Aorta (tissue), 5 donors: ENCODE measurements around the gene PARL. TPM values are rescaled to one million over a fixed set of nuclear protein-coding genes. Genes with fewer than 3 reads are reported as not detected.
A peak's percentile ranks its signal among the peaks of the same experiment; 100 is the strongest.

Source experiments
- ATAC-seq: fragments of 200-7000 bp; cut with Tn5 transposase; one replicate; pipeline ENCODE4 v1.9.1; 2022; ENCODE audit warnings: moderate library complexity; ENCODE audit not compliant: low FRiP score
- DNase-seq, 2 donors: peaks; one replicate each; pipeline ENCODE4 v3.0.0-alpha.2; 2020
- H3K27ac ChIP-seq, 2 donors: one replicate each; pipeline ENCODE4 v1.5.1; 2013; ENCODE audit warnings: low read length in 2 of 2, mild to moderate bottlenecking in 2 of 2, moderate library complexity in 2 of 2, control low read depth in 1 of 2, inconsistent platforms in 1 of 2, low read depth in 1 of 2
- H3K27me3 ChIP-seq, 2 donors: one replicate each; pipeline ENCODE4 v1.6.1; 2013; ENCODE audit warnings: control low read depth in 1 of 2, low read length in 1 of 2, mild to moderate bottlenecking in 1 of 2, moderate library complexity in 1 of 2; ENCODE audit not compliant: insufficient read depth in 2 of 2, control insufficient read depth in 1 of 2
- H3K36me3 ChIP-seq, 2 donors: one replicate each; pipeline ENCODE4 v1.6.1; 2013; ENCODE audit warnings: control low read depth in 1 of 2, low read length in 1 of 2, mild to moderate bottlenecking in 1 of 2; ENCODE audit not compliant: insufficient read depth in 2 of 2, control insufficient read depth in 1 of 2
- H3K4me1 ChIP-seq, 2 donors: one replicate each; pipeline ENCODE4 v1.6.1; 2013; ENCODE audit warnings: low read length in 2 of 2, control low read depth in 1 of 2, mild to moderate bottlenecking in 1 of 2, moderate library complexity in 1 of 2; ENCODE audit not compliant: insufficient read depth in 2 of 2, control insufficient read depth in 1 of 2
- H3K4me3 ChIP-seq, 2 donors: one replicate each; pipeline ENCODE4 v1.5.1; 2013; ENCODE audit warnings: low read length in 2 of 2, control low read depth in 1 of 2, mild to moderate bottlenecking in 1 of 2
- H3K9me3 ChIP-seq: one replicate; pipeline ENCODE4 v1.6.1; 2013; ENCODE audit warnings: mild to moderate bottlenecking, low read length; ENCODE audit not compliant: control insufficient read depth
- WGBS, 2 donors: extraction: QIAGEN DNeasy Blood & Tissue Kit; methylation state at CpG; one replicate each; pipeline ENCODE4 v1.1.7; 2013; 5-methylcytosine and 5-hydroxymethylcytosine counted together
- intact Hi-C, 2 donors: fragments of 100-400 bp; cut with DNase I; formaldehyde crosslinking; loops; one replicate each; pipeline versions ENCODE4 v1.14.2 to v1.15.0; 2022
- long read RNA-seq, 2 donors: library from polyadenylated mRNA; unstranded; transcript quantifications; one replicate each; pipeline ENCODE4 v2.0.0, GENCODE V29; 2020 to 2021
- polyA plus RNA-seq, 2 donors: library from polyadenylated mRNA; stranded (reverse); fragments of 200-250 nt; gene quantifications; one replicate each; pipeline ENCODE4 v1.2.3, GENCODE V29; 2013
- total RNA-seq, 2 donors: library from RNA; stranded (reverse); fragmentation: NEBNext Ultra II Directional; extraction: Animal tissue kit (Norgen Biotek cat#: 25700); gene quantifications; one replicate each; pipeline ENCODE4 v1.2.1, GENCODE V29; 2021
- donor health status: healthy with polysubstance abuse.
- donor health status: Bipolar disorder and iron deficiency.
- donor health status: DM: no; HTN: no; CAD: no.
- donor health status: DM: no; HTN: no; CAD: no.
- donor health status: DM: yes; HTN: yes; CAD: no.

The PARL gene
- total RNA-seq (10 to 100 TPM; 49.5 to 56.5 TPM), polyA plus RNA-seq (10 to 100 TPM; 64.2 to 76.4 TPM)
- long read RNA-seq, donor 1, transcript PARL-202 (10 exons, 1,414 nt): major isoform, 56 of 74 reads
- long read RNA-seq, donor 1, partial matches to known transcripts: 1 of 74 reads
- long read RNA-seq, donor 1, other reads (novel, unspliced or antisense): 9 of 74 reads
- long read RNA-seq, donor 2, transcript PARL-202 (10 exons, 1,414 nt): major isoform, 14 of 20 reads
- long read RNA-seq, donor 2, partial matches to known transcripts: 0 of 20 reads
- long read RNA-seq, donor 2, other reads (novel, unspliced or antisense): 4 of 20 reads

DNA sequence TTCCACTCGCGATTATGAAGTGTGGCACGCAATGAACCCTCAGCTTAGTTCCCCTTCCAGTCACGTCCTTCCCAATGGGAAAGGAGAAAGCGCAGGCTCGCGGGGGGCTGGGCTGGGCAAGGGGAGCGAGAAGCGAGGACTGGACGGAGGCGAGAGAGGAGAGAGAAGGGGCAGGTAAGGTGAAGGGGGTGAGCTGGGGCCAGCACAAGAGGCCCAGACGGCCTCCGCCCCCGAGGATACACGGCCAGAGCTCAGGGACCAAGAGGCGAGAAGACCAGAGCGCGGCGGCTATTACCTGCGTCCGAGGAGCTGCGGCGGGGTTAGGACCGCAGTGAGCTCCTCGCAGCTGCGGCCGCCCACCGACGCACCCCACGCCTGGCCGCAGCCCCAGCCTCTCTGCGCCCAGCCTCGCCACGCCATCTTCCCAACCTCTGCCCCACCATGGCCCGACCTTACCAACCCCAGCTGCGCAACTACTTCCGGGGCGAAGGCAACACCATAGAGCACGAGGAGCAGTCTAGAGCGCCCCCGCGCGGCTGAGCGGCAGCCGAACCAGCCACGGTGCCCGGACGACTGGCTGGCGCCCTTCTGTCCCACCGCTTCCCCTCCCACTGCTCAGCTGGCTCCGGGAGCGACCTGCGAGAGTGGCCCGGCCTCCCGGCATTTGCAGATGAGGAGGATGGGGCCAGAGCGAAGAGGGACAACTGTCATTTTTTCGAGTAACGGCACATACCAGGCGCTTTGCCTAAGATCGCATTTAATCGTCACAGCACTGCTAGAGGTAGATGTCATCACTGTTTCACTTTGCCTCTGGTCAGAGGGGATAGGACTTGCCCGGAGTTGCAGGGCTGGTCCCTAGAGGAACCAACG, at the start of gene PARL:
Gene PARL (minus strand): TSS at position 454 of the 870 bp plus-strand sequence. CDS start 34 bp downstream, at position 420.
- peak within 1 kb of the TSS; percentile 79 to 81 for H3K4me3 ChIP-seq
- H3K4me1 ChIP-seq: peaks cover 0 to 6% of the 10 kb centered on the region in 2 donors
- no peaks in the 10 kb centered on the region for H3K9me3 ChIP-seq
- H3K27ac ChIP-seq: peak within 1 kb of the TSS in 1 of 2 donors; percentile 43
- DNase-seq: peak; percentile 98 to 100
- intact Hi-C loops: loop anchor here in 1 of 2 donors (10.0 kb wide), 1 partner anchor 130 kb away; the partner anchor contains the start of gene ABCC5
- WGBS, 2 donors: 0 to 1% methylated on average over 53 to 63 of the region's 63 CpGs
- H3K27me3 ChIP-seq: no peaks in the 10 kb centered on the region
- no peaks in the 10 kb centered on the region for H3K36me3 ChIP-seq
- peak; percentile 100 for ATAC-seq

- H3K4me1 ChIP-seq: no peaks in the 10 kb centered on the region
- peaks cover 0 to 4% of the 10 kb centered on the region in 2 donors for H3K36me3 ChIP-seq
- no peak for DNase-seq
- H3K27me3 ChIP-seq: no peaks in the 10 kb centered on the region
- no peaks in the 10 kb centered on the region for H3K9me3 ChIP-seq
- H3K4me3 ChIP-seq: no peak overlapping the region
- 90% methylated on average over 3 of the region's 3 CpGs for WGBS, 2 donors
- no peak overlapping the region for H3K27ac ChIP-seq
- intact Hi-C loops: no loop called here
- no peak for ATAC-seq
These were observed 48.5 kb upstream of the PARL start for GRCh38 chr3:183933160-183933559.

DNA sequence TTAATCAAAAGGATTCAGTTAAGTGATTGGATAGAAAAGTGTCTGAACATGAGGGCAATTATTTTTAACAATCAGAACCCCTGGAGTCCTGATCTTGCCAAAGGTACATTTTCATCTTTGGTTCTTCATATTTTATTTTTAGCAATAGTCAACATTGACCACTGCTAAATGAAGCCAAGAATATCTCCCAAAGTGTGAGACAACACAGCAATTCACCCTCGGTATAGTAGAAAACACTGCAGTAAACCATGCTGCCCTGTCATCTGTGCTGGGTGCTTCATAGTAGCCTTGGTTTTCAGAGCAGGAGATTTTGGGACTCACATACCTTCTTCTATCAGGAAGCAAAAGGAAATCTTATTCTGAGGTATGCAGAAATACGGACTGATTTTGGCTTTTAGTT, 47.2 kb upstream of the PARL start:
- intact Hi-C loops: no loop called here
- Histone ChIP-seq H3K36me3 (peaks cover 3 to 4% of the 10 kb centered on the region in 2 donors), H3K4me1 (no peaks in the 10 kb centered on the region), H3K4me3 (no peak overlapping the region), H3K9me3 (no peaks in the 10 kb centered on the region), H3K27ac (no peak overlapping the region), H3K27me3 (no peaks in the 10 kb centered on the region)
- WGBS, 2 donors: 32 to 62% methylated on average over 2 of the region's 2 CpGs
- no peak for DNase-seq
- no peak for ATAC-seq

DNA sequence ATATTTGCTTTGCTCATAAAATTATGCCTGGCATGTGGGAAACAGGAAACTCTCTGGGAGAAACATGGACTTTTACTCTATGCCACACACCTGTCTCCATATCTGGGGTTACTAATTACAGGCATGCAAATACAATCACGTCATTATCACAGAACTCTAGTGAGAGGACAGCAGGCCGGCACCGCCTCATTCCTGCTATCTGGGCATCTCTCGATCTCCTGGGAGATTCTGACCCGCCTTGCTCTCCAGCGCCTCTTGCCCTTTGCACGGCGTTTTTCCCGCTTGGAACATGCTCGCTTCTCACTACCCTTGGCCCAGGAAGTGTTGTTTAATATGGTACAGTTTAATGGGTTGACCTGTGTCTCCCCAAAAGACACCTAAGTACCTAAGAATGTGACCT, 45.4 kb upstream of the PARL start:
- ATAC-seq (no peak), DNase-seq (no peak)
- no peak overlapping the region for H3K4me3 ChIP-seq
- no peaks in the 10 kb centered on the region for H3K9me3 ChIP-seq
- 91 to 95% methylated on average over 10 of the region's 10 CpGs for WGBS, 2 donors
- H3K27me3 ChIP-seq: no peaks in the 10 kb centered on the region
- intact Hi-C loops: no loop called here
- peaks cover 4 to 7% of the 10 kb centered on the region in 2 donors for H3K36me3 ChIP-seq
- H3K27ac ChIP-seq: no peak overlapping the region
- no peaks in the 10 kb centered on the region for H3K4me1 ChIP-seq

DNA sequence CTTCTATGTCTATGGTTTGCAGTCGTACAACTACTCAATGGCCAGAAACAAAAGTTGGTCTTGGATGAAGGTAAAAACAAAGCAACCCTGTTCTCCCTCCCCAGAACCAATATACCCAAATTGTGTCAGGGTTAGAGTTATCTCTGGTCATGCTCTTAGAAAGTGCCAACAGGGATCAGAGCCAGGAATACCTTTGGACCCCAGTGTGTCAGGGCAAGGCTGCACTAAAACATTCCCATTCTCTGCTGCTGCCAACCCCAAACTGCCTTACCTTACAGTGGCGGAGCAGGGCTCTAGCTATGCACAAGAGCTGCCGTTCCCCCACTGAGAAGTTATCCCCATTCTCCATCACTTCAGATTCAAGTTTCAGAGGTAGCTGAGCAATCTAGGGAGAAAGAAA, 42.4 kb upstream of the PARL start:
- H3K27ac ChIP-seq: no peak overlapping the region
- H3K4me1 ChIP-seq: no peaks in the 10 kb centered on the region
- no peaks in the 10 kb centered on the region for H3K27me3 ChIP-seq
- no peak for DNase-seq
- H3K4me3 ChIP-seq: no peak overlapping the region
- WGBS, 2 donors: 98 to 100% methylated on average over 3 of the region's 3 CpGs
- intact Hi-C loops: no loop called here
- H3K9me3 ChIP-seq: no peaks in the 10 kb centered on the region
- peaks cover 9 to 10% of the 10 kb centered on the region in 2 donors for H3K36me3 ChIP-seq
- no peak for ATAC-seq

- 95 to 96% methylated on average over 7 of the region's 7 CpGs for WGBS, 2 donors
- no peak overlapping the region for H3K27ac ChIP-seq
- H3K27me3 ChIP-seq: no peaks in the 10 kb centered on the region
- H3K4me3 ChIP-seq: no peak overlapping the region
- intact Hi-C loops: no loop called here
- no peak for ATAC-seq
- peaks cover 10 to 11% of the 10 kb centered on the region in 2 donors for H3K36me3 ChIP-seq
- no peaks in the 10 kb centered on the region for H3K9me3 ChIP-seq
- H3K4me1 ChIP-seq: no peaks in the 10 kb centered on the region
- DNase-seq: no peak
These were observed 40.3 kb upstream of the PARL start for GRCh38 chr3:183924956-183925355.

- Histone ChIP-seq H3K4me1 (no peaks in the 10 kb centered on the region), H3K36me3 (peaks cover 10 to 12% of the 10 kb centered on the region in 2 donors), H3K27ac (no peak overlapping the region), H3K4me3 (no peak overlapping the region), H3K27me3 (no peaks in the 10 kb centered on the region), H3K9me3 (no peaks in the 10 kb centered on the region)
- DNase-seq (no peak), ATAC-seq (no peak)
- intact Hi-C loops: no loop called here
- WGBS, 2 donors: 94 to 95% methylated on average over 3 of the region's 3 CpGs
These were observed 39.9 kb upstream of the PARL start for GRCh38 chr3:183924543-183924942.

- Histone ChIP-seq H3K9me3 (no peaks in the 10 kb centered on the region), H3K4me3 (no peak overlapping the region), H3K27me3 (no peaks in the 10 kb centered on the region), H3K4me1 (no peaks in the 10 kb centered on the region), H3K36me3 (peaks cover 7 to 12% of the 10 kb centered on the region in 2 donors), H3K27ac (no peak overlapping the region)
- ATAC-seq: no peak
- DNase-seq: no peak
- 93 to 95% methylated on average over 4 of the region's 4 CpGs for WGBS, 2 donors
- intact Hi-C loops: no loop called here
These were observed 37.7 kb upstream of the PARL start for GRCh38 chr3:183922421-183922820.
